NCI-H446 treated with DMSO at 0.1 percent for 48 hours (cell line): Measurements from ENCODE around the gene EDDM13.
A peak's percentile ranks its signal among the peaks of the same experiment; 100 is the strongest.
"Not testable (repeated sequence)": the region's sequence is repeated elsewhere in the genome, so short reads cannot be mapped to it uniquely, and the experiment has no call there.

ENCODE experiments used
- DNase-seq: peaks from one replicate; lab custom pipeline; 2025; lab: John Stamatoyannopoulos, UW

The EDDM13 gene

GRCh38 chr19:56321254-56321988 lies 48.9 kb downstream of the EDDM13 start:
- no peak for DNase-seq

- no peak for DNase-seq
Measured at GRCh38 chr19:56321989-56322440, 49.5 kb downstream of the EDDM13 start.

- no peak for DNase-seq
Measured at GRCh38 chr19:56324436-56324835, 51.9 kb downstream of the EDDM13 start.

- no peak for DNase-seq
Measured at GRCh38 chr19:56332695-56333094, 60.1 kb downstream of the EDDM13 start.

GRCh38 chr19:56333506-56333905 lies 61.0 kb downstream of the EDDM13 start:
- peak; percentile 15 for DNase-seq

- not testable (repeated sequence) for DNase-seq
Measured at GRCh38 chr19:56335371-56335770, 62.8 kb downstream of the EDDM13 start.

- not testable (repeated sequence) for DNase-seq
Measured at GRCh38 chr19:56337077-56337476, 64.5 kb downstream of the EDDM13 start.

- not testable (repeated sequence) for DNase-seq
Measured at GRCh38 chr19:56339031-56339430, 66.5 kb downstream of the EDDM13 start.

GRCh38 chr19:56341948-56342347 lies 69.4 kb downstream of the EDDM13 start:
- DNase-seq, result no peak

GRCh38 chr19:56347163-56347778 lies 74.7 kb downstream of the EDDM13 start:
- DNase-seq, result no peak

GRCh38 chr19:56348289-56348877 lies 75.8 kb downstream of the EDDM13 start:
- DNase-seq, result no peak

GRCh38 chr19:56350416-56351045 lies 78.0 kb downstream of the EDDM13 start:
- peak; percentile 18 for DNase-seq

- DNase-seq, result no peak
Measured at GRCh38 chr19:56351208-56351607, 78.7 kb downstream of the EDDM13 start.

GRCh38 chr19:56355517-56355916 lies 83.0 kb downstream of the EDDM13 start:
- DNase-seq, result no peak

GRCh38 chr19:56356944-56357343 lies 84.4 kb downstream of the EDDM13 start:
- DNase-seq, result no peak
